Stimulated activated CD8-positive, alpha-beta memory T cell treated with anti-CD3 and anti-CD28 coated beads, Interleukin-12 subunit alpha, Interleukin-12 subunit beta, amount 100 ng/mL, for 24 hours (primary cell): ENCODE measurements around the gene SP140.
"Not testable (repeated sequence)": the region's sequence is repeated elsewhere in the genome, so short reads cannot be mapped to it uniquely, and the experiment has no call there.

Experiments
- DNase-seq: peaks from one replicate; pipeline ENCODE4 v3.0.0-alpha.2; 2020; ENCODE audit errors: extremely low read depth

Gene SP140

DNA sequence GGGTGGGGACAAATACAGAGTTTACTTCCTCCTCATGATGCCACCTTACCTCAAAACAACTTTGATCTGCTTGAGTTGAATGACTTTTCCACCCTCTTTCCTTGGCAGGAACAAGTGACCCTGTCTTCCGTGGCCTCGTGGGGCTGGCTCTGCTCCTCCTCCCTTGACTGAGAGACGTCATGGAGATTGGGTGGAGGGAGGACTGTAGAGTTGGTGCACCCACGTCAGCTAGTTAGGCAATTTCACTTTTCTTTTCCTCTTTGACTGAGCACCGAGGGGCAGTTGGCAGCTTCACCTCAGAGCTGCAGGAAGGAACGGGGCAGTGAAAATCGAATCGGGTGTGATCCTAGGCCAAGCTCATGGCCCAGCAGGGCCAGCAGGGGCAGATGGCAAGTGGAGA lies at the start of gene SP140:
Gene SP140 (plus strand): TSS at position 251 of the 400 bp plus-strand sequence. CDS start 109 bp downstream, at position 360.
- DNase-seq: peak; percentile 40

DNA sequence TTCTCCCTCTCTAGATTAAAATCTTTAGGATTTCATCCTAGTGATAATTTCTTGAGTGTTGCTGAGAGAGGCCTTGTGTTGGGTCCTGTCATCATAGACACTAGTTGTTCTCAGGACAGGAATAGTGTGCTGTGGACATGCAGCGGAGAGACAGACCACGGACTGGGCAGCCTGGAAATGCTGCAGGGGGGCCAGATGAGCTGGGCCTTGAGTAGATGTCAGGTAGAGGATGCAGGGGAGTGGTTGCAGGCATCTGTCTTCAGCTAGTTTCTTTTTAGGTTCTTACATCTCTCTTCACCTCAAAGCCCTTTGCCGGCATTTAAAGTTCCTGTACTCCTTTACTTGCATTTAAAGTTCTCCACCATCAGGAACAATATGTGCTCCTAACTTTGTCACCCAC lies 48.5 kb upstream of the SP140 start:
- no peak for DNase-seq

DNA sequence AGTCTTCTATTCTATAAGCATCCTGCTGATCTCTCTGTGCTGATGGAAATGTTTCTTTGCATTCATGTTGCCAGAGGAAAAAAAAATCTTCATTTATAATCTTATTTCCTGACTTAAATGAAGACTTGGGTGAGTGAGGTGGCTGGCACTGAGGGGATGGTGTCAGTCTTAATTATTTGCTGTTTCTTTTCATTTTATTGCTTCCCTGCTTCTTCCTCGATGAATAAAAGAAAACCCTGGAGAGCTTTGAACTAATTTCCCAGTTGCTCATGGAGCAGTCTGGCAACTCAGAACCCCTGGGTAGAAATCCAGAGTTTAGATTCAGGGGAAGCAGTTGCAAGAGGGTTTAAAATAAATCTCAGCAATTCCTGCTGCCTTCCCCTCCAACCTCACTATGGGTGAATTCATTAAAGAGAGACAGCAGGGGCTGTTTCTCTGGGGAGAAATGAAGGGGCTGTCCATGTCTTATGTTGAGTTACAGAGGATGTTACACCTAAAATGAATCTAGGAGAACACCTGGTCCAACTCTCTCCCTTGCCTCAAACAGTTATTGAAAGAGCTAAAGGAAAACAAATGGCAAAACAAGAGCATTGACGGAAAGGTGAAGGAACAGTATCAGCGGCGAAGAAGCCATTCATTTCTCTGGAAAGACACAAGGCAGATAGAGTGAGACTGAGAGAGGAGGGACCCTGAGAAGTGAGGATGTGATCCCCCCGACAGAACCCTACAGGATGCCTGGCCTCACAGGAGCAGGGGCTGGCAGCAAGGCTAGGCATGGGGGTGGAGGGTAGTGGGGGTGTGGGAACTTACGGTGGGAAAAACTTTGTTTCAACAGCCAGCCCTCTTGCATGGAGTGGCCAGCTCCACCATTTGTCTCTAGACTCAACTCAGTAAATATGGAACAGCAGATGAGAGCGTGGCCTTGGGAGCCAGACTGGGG lies 46.7 kb upstream of the SP140 start:
- DNase-seq: no peak

DNA sequence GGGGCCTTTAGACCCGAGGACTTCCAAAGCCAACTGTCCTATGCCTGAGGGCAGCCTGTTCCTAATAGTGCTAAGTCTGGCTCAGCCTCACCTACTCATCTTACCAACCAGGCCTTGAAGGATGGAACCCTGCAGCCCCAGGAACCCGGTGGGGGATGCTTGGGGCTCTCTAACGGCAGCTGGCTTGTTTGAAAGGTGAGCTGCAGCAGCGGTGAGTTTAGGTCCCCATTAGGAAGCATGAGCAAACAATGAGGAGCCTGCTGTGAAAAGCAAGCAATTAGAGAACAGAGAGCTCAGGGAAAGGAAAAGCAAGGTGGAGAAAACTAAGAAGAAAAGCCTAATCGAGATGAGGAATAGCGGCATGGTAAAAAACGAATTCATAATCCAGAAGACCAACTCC lies 45.6 kb upstream of the SP140 start:
- DNase-seq: no peak

DNA sequence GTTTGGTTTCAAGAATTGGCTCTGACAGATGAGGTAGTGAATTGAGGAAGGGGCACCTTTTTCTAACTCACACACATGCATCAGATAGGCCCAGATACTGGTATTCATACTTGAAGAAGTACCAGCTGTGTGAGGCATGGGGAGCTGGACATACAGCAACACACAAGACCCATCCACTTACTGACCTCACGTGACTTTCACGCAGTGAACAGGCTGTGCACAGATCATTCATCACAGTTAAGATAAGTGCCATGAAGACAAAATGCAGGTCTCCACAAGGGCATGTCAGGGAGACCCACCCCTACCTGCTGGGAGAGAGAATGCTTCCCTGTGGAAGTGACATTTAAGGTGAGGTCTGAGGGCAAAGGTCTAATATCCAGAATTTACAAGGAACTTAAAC lies 44.3 kb upstream of the SP140 start:
- DNase-seq: no peak

DNA sequence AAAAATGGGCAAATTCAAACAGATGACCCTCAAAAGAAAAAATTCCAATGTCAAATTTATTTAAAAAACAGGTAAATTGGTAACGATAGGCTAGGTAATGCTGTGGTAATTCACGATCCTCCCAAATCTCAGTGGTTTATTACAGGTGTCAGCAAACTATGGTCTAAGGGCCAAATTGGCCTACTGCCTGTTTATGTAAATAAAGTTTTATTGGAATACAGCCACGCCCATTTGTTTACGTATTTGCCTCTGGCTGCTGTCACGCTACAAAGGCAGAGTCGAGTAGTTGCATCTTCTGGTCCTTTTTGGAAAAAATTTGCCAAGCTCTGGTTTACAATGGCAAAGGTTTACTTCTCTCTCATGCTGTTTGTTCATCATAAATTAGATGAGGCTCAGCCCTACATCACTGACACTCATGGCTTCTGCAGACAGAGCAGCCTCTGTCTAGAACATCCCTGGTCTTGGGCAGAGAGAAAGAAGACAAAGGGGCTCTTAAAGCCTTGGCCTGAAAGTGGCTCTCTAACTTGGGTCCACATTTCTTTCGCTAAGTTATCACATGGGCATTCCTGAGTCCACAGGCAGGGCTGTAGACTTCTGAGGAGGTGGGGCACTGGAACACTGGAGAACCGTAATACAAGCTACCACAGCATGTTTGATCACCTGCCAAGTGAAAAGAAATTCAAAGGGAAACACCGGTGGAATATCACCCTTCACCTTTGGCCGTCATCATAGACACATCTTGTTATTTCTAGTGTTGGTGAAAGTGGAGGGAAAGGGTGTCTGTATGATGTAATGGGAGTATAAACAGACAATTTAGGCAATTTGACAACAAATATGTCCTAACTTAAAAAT lies 40.6 kb upstream of the SP140 start:
- DNase-seq: no peak

DNA sequence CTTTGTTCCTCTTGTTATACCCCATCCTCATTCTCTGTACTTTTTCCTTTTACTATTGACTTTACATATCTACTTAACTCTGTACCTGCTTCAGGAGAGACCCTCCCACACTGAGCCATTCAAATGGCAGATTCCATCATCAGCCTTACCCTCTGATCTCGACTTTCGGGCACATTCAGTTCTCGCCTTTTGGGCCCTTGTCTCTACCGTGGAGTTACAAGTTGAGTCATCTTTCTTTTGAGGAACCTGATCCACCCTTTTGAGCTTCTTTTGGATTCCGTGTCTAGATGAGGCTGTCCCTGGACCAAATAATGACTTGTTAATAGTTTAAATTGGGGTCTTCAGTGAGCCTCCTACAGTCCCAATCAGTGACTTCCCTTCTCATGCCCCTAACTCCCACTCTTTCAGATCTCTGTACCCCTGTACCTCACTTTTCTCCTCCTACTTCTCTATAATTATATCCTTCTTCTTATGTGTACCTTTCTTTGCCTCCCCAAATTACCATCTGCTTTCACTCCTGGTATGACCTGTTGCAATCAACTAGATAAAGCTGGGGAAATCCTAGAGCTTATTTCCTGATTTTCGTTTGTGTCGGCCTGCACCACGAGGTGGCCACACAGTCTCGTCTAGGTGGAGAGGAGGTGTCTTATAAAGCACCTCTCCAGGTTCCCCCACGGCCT lies 23.0 kb upstream of the SP140 start:
- no peak for DNase-seq

DNA sequence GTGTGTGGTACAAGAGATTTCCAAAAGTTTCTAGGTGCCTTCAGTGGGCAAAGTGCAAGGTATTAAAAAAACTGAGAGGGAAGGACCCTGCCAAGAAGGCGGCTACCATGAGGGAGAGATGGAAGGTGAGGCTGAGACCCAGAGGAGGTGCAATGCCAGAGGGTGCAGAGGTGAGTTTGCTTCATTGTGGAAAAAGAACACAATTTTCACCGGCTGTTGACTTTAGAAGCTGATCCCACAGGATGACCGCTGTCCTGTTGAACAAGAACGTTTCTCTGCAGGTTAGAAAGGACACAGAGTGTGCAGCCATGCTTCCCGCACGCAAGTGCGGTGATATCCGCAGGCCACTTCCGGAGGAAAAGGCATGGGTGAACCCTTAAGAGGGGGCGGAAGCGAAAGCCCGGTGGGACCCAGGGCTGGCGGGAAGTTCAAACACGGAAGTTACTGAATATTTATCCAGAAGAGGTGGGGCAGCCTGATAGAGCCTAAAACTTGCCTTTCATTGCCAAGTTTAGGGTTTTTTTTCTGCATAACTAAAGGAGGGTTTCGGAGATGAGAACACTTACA lies 22.3 kb upstream of the SP140 start:
- DNase-seq: no peak

DNA sequence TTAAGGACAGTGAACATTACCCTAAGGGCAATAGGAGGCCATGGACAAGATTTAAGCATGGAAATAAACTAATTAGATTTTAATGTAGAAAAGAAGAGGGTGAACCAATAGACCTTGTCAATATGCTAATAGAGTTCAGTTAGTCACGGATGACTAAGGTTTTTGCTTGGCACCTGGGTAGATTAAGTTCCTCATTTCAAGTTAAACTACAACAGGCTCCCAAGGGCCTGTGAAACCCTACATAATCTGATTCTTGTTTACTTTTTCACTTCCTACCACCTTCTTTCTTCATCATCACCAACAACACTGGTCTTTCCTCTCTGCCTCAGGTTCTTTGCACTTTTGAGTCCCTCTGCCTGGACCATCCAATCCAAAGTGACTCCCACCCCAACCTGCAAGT lies 20.5 kb upstream of the SP140 start:
- DNase-seq: no peak

DNA sequence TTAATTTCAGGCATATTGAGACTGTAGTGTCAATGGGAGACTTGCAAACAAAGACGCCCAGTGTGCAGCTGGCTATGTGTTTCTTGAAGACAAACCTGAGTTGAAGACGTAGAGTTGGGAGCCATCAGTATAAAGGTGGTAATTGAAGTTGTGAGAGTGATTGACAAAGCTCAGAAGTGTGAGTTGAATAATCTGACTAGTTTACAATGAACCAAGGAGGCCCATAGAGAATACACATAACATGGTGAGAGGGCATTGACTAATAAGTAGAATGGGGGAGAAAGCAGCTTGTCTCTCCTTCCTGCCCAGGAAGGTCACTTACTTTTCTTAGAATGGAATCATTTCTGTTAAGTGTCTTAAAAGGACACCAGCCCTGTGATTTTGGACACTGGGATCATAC lies 19.8 kb upstream of the SP140 start:
- no peak for DNase-seq

DNA sequence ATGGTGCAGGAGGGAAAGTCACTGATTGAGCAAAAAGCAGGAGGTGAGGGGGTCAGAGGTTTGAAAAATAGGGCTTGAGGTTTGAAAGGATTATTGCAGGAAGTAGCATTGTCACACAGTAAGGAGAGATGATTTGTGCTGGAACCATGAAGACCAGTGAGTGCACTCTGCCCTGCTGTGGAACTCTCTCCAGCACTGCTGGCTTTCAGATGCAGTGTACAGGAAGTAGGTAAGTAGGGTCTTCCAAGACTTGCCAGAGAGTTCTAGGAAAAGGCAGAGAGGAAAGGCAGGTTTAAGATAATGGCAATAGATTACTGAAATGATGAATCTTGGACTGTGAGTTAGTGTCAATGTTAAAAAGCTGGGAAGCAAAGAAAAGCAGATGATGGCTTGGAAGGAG lies 17.0 kb upstream of the SP140 start:
- DNase-seq: no peak

DNA sequence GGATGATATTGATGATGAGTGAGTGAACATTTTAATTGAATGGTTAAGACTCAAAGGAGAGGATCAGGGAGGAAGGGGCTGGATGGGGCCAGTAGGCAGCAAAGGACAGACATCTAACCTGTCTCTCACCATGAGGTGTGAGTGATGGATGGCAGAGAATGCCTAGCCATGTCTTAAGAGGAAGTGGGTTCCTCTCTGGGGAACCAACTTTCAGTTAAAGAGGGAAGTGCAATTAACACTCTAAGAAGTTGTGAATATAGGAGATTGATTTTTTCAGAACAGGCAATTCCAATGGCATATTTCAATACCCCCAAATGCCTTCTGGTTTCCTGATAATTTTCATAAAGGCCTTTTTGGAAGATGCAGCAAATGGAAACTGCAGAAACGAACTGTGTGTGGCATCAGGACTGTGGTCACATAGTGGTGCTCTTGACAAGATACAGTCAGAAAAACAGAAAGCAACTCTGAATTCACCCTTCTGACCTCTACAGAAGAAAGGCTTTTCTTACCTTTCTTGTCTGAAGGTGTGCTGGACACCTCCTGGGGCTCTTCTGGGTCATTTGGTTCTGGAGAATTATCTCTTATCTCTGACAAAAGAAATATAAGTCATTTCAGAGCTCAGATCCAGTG lies 16.0 kb upstream of the SP140 start:
- DNase-seq: no peak

DNA sequence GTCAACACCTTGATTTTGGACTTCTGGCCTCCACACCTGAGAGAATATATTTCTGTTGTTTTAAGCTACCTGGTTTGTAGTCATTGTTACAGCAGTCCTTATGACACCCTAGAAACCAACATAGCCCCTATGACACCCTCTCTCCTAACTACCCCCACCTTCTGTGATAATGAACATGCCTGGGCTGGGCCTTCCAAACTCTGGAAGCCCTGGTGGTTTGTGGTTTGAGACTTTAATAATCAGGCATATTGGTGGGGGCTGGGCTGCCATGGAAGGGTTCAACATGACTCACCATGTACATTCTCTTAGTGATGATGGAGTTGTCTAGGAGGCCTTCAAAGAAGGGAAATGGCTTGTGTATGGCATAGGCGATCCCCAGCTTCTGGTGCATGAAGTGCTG lies 9.0 kb upstream of the SP140 start:
- no peak for DNase-seq

DNA sequence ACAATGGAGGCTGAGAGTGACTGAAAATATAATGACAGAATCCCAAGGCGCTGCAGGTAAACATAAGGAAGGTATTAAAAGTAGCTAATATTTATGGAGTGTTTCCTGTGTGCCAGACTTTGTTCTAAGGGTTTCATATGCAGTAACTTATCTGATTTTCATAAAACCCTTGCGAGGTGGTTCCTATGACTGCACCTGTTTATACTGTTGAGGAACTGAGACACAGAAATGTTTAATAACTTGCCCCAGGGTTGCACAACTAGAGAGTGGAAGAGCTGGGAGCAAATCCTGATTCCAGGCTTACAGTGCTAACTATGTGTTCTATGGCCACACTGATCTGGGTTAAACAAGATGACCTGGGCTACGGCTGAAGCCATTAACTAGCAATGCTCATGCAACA lies 8.1 kb upstream of the SP140 start:
- DNase-seq: no peak

DNA sequence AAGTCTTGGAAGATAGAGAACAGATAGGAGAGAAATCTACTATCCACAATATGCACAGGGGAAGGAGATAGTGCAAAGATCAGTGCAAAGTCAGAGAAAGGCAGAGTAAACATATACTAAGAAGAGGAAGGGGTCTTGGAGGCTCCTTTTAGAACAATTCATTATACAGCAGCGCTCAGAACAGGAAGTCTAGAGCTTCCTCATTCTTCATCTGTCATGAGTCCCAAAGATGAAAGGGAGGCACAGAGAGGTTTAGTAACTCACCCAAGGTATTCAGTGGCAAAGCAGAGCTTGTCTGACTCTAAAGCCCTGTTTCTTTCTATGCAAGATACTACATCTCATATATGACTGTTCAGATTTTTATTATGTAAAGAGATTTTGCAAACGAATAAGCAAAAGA lies 7.1 kb upstream of the SP140 start:
- no peak for DNase-seq

DNA sequence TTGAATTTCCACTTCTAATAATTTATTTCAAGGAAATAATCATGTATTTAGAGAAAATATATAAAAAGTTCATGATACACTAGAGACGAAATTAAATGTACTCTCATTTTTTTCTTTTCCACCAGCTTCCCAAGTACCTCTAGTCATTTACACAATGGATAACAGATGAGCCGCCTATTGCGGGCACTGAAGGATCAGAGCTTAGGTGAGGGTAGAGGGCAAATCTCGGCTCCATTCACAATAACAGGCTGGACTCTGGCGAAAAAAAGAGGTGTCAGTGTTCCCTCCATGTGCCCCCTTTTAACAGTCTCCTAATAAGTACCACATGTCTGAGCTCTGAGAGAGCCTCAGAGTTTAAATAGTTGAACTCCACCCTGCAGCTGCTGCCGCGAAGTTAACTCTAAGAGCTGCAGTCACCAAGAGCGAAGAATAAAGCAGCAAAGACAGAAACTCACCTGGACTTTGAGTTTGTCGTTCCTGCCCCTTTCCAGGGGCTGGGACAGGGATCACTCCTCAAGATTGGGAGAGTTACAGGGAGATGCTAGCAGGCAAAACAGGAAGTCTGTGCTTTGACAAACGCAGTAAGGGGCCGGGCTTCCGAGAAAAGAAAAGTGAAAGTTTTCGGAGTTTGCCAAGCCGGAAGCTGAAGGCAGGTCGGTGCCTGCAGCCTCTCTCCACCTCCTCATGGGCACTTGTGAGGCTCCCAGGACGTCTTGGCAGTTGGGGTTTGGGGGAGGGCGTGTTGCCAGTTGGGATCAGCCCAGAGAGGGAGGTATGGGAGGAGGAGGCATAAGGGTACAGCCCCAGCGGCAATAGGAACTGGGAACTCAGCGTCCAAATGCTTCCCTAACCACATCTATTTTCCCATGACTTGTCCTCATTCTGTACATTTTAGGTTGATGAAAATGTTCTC lies 5.9 kb upstream of the SP140 start, which contains the start of gene SP110:
Gene SP110 (minus strand): TSS at position 566 of the 913 bp plus-strand sequence. CDS start 3,057 bp downstream, outside the sequence.
- DNase-seq: peak; percentile 41

DNA sequence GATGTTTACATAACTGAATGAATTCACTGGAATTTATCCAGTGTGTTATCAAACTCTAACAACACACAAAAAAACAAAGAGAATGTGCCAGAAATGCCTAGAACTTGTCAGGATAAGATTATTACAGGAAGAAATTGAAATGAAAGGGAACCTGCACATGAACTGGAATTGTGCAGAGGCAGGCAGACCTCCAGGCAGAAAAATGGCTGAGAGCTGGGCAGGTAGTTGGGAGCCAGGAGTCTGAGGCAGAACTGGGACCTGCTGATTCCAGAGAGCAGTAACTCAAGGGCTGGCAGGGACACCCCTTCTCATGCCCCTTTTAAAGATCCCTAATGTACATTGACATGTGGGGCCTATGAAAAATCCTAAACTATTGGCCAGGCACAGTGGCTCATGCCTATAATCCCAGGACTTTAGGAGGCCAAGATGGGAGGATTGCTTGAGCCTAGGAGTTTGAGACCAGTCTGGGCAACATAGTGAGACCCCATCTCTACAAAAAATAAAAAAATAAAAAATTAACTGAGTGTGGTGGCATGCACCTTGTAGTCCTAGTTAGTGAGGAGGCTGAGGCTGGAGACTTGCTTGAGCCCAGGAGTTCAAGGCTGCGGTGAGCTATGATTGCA lies 5.1 kb upstream of the SP140 start:
- no peak for DNase-seq

DNA sequence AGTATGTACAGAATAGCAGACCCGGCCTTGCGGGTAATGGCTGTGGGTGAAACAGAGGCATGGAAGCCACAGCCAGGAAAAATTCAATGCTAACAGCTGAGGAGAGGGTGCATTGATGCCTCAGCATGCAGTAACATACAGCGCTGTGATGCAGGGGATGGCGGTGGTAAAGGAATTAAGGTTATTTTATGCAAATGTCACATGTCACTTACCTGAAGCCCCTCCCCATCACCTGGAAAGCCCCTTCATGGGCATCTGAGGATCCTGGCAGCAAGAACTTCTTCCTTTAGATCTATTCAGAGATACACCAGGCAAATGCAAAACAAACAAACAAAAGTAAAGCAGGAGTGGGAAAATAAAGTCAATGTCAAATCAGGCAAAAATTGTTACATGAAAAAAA lies 4.0 kb upstream of the SP140 start:
- no peak for DNase-seq

DNA sequence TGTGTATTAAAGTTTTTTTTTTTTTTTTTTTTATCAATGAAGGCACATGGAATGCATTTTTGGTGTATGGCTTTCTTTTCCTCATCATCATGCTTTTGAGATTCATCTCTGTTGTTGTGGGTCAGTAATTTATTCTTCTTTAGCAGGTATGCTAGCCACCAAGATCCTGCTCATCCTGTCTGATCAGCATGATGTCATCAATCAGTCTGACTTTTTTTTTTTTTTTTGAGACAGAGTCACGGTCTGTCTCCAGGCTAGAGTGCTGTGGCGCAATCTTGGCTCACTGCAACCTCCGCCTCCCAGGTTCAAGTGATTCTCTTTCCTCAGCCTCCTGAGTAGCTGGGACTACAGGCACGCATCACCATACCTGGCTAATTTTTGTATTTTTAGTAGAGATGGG lies 2.7 kb upstream of the SP140 start:
- not testable (repeated sequence) for DNase-seq

DNA sequence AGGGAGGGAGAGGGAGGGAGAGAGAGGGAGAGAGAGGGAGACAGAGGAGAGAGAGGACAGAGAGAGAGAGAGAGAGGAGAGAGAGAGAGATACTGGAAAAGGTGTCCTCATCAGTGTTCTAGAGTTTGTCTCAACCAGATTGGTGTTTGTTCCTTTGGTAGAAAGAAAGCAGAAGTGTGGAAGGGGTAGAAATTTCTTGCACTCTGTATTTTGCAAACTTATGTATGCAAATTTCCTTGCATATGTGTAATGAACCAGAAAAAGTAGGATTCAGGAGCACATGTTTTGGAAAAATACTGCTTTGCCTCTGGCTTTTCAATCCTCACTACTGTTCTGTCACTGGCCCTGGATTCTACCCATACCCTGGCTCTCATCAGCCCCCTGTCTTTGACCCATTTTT lies 1.1 kb upstream of the SP140 start:
- DNase-seq: no peak
